Testis (tissue), 2 donors: ENCODE measurements around the gene CDH22.

Source experiments
- POLR2A ChIP-seq: fragments of 450-650 bp; IDR thresholded peaks from one replicate; pipeline ENCODE4 v1.6.1; 2017; ENCODE audit warnings: antibody characterized with exemption, mild to moderate bottlenecking, moderate library complexity
- TF ChIP-seq, protein P1 (sequence below), 3 experiments: fragments of 450-650 bp in 2 of 3; fragments of 200-600 bp in 1 of 3; sonication (generic) in 1 of 3; IDR thresholded peaks; one replicate each; pipeline ENCODE4 v1.5.1; 2016 to 2019; ENCODE audit warnings: antibody characterized with exemption in 3 of 3, mild to moderate bottlenecking in 2 of 3, moderate library complexity in 1 of 3

DNA sequence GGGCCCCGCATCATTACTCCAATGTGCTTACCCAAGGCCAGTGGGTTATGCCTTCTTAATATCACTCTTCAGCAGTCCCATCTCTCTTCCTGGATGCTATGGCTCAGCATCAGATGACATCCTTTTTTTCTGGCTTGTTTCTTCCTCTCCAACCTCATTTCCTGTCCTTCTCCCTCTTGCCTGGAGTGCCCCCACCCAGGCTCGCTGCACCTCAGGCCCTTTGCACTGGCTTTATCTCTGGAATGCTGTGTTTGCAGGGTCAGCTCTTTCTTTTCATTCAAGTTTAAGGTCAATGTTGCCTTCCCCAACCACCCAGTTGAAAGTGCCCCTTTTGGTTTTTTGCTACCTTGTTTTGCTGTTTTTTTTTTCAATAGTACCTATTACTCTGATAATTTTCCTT, 153.5 kb downstream of the CDH22 start:
- TF ChIP-seq POLR2A: no peak
- TF ChIP-seq, protein P1, sequence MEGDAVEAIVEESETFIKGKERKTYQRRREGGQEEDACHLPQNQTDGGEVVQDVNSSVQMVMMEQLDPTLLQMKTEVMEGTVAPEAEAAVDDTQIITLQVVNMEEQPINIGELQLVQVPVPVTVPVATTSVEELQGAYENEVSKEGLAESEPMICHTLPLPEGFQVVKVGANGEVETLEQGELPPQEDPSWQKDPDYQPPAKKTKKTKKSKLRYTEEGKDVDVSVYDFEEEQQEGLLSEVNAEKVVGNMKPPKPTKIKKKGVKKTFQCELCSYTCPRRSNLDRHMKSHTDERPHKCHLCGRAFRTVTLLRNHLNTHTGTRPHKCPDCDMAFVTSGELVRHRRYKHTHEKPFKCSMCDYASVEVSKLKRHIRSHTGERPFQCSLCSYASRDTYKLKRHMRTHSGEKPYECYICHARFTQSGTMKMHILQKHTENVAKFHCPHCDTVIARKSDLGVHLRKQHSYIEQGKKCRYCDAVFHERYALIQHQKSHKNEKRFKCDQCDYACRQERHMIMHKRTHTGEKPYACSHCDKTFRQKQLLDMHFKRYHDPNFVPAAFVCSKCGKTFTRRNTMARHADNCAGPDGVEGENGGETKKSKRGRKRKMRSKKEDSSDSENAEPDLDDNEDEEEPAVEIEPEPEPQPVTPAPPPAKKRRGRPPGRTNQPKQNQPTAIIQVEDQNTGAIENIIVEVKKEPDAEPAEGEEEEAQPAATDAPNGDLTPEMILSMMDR (IDR thresholded peaks at IDR 0.05): no peak
